ENCODE data around the gene CD40. TPM values are rescaled to one million over a fixed set of nuclear protein-coding genes. Genes with fewer than 3 reads are reported as not detected.

Gene CD40
- total and polyA plus RNA-seq, 2 of the 8 experiments (the other 6 are each of a cell fraction or from before 2014, with no cell fraction given), result 14.5 to 18.8 TPM

DNA sequence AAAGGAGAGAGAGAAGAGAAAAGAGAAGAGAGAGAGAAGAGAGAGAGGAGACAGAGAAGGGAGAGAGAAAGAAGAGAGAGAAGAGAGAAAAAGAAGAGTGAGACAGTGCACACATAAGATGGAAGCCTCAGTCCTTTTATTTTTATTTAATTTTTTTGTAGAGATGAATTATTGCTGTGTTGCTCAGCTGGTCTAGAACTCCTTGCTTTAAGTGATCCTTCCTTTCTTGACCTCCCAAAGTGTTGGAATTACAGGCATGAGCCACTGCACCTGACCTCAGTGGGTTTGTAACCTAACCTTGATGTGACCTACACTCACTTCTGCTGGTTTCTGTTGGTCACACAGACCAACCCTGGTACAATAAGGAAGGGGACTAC is 6.3 kb upstream of the CD40 start:
- Histone ChIP-seq H3K36me3 (ENCODE audit: control insufficient read depth in 2 of 4, insufficient read depth in 4 of 4, low read length in 3 of 4) (no peaks in the 10 kb centered on the region), H3K9me3 (ENCODE audit: insufficient read depth in 2 of 2, low read depth in 1 of 2, low read length in 1 of 2) (no peaks in the 10 kb centered on the region), H3K14ac (ENCODE audit: insufficient read length) (no peak overlapping the region), H2AK5ac (ENCODE audit: low read depth, low read length) (no peak overlapping the region), H3K27me3 (replicated peaks in 1 of 4; ENCODE audit: control insufficient read depth in 3 of 4, extremely low read depth in 1 of 4, insufficient read depth in 3 of 4, low read length in 3 of 4) (peaks cover 2 to 14% (median 5%) of the 10 kb centered on the region in 4 experiments; a peak in 5 of 7 replicates), H2BK120ac (replicated peaks; ENCODE audit: low read depth, low read length) (no peak overlapping the region), H3K4me3 (ENCODE audit: extremely low read depth in 1 of 4, insufficient read depth in 2 of 4, low read depth in 3 of 4, low read length in 4 of 4) (no peak overlapping the region), H3K4ac (replicated peaks; ENCODE audit: insufficient read length, low read depth, low read length) (no peak overlapping the region), H4K20me1 (replicated peaks in 1 of 2; ENCODE audit: control insufficient read depth in 1 of 2, insufficient read depth in 2 of 2, low read length in 2 of 2) (no peaks in the 10 kb centered on the region), H3K79me1 (ENCODE audit: low read depth, low read length) (no peaks in the 10 kb centered on the region), H3K27ac (ENCODE audit: low read depth, low read length) (no peak overlapping the region), H3K4me2 (ENCODE audit: insufficient read depth in 1 of 2, low read depth in 2 of 2, low read length in 2 of 2) (no peak overlapping the region), H4K8ac (ENCODE audit: extremely low read depth, insufficient read depth, low read length) (no peak overlapping the region), H3K4me1 (replicated peaks in 1 of 4; ENCODE audit: control insufficient read depth in 3 of 4, insufficient read depth in 4 of 4, low read length in 3 of 4) (no peaks in the 10 kb centered on the region), H3K23ac (ENCODE audit: insufficient read length) (no peak overlapping the region), H3K9ac (replicated peaks in 1 of 4; ENCODE audit: extremely low read depth in 1 of 4, low read depth in 3 of 4, low read length in 3 of 4) (no peak overlapping the region), H3K56ac (replicated peaks; ENCODE audit: insufficient read length, low read depth, low read length) (no peak overlapping the region), H2BK15ac (ENCODE audit: low read length) (no peak overlapping the region), H2BK12ac (ENCODE audit: low read depth, low read length) (no peak overlapping the region), H4K91ac (replicated peaks; ENCODE audit: insufficient read length, low read length) (no peak overlapping the region), H2AFZ (ENCODE audit: low read length) (no peak overlapping the region), H2BK5ac (ENCODE audit: low read depth, low read length) (no peak overlapping the region), H3K79me2 (ENCODE audit: control insufficient read depth in 1 of 2, insufficient read depth in 2 of 2, low read length in 2 of 2) (no peaks in the 10 kb centered on the region), H4K5ac (ENCODE audit: insufficient read length, low read depth, low read length) (no peak overlapping the region), H3K23me2 (ENCODE audit: low read depth, low read length) (no peaks in the 10 kb centered on the region), H2BK20ac (ENCODE audit: low read length) (no peak overlapping the region), H3K18ac (ENCODE audit: extremely low read depth, low read length) (no peak overlapping the region)
- POLR2A ChIA-PET (ENCODE audit: partially characterized antibody), result interaction anchor here (1.0 kb wide), 1 partner anchor 23 kb away, joined by 3 read pairs; no protein-coding TSS in a partner anchor
- no peak for FAIRE-seq
- no peak for DNase-seq (ENCODE audit: low read depth in 1 of 2, low spot score in 2 of 2)
- CTCF ChIA-PET (ENCODE audit: partially characterized antibody), result interaction anchor here (1.0 kb wide), 1 partner anchor 18 kb away, joined by 4 read pairs; no protein-coding TSS in a partner anchor
- no peak for TF ChIP-seq CTCF (IDR thresholded peaks at IDR 0.05; ENCODE audit: control extremely low read depth in 1 of 3, insufficient read depth in 1 of 3, low read depth in 1 of 3, low read length in 3 of 3)
- no peak for TF ChIP-seq HDAC6 (IDR thresholded peaks at IDR 0.05; ENCODE audit: low read depth, low read length)
- no peak for TF ChIP-seq KDM1A (IDR thresholded peaks at IDR 0.05; ENCODE audit: borderline replicate concordance, low read length)
- no peak for TF ChIP-seq EZH2 (IDR thresholded peaks at IDR 0.05; ENCODE audit: low read depth, low read length, severe bottlenecking)
- no peak for TF ChIP-seq GTF2F1 (IDR thresholded peaks at IDR 0.05; ENCODE audit: borderline replicate concordance, low read depth, low read length)
- no peak for TF ChIP-seq CEBPB (IDR thresholded peaks at IDR 0.05; ENCODE audit: low read depth, low read length)
- TF ChIP-seq YY1 (IDR thresholded peaks at IDR 0.05; ENCODE audit: low read depth, low read length), result no peak
- TF ChIP-seq SIRT6 (IDR thresholded peaks at IDR 0.05; ENCODE audit: low read length), result no peak

Measured in H1 (cell line).